Suppressor macrophage treated with lipopolysaccharide for 1 hour (primary cell): ENCODE results near the gene SIN3B.

Experiments used
- DNase-seq, 3 donors: peaks; one replicate each; pipeline ENCODE4 v3.0.0-alpha.2; 2020 to 2022

SIN3B gene

GRCh38 chr19:16824658-16825311 is 4.4 kb upstream of the SIN3B start:
- DNase-seq: no peak

- peak in 1 of 3 donors; percentile 18 for DNase-seq
Measured at GRCh38 chr19:16825312-16826052, 3.7 kb upstream of the SIN3B start.

DNA sequence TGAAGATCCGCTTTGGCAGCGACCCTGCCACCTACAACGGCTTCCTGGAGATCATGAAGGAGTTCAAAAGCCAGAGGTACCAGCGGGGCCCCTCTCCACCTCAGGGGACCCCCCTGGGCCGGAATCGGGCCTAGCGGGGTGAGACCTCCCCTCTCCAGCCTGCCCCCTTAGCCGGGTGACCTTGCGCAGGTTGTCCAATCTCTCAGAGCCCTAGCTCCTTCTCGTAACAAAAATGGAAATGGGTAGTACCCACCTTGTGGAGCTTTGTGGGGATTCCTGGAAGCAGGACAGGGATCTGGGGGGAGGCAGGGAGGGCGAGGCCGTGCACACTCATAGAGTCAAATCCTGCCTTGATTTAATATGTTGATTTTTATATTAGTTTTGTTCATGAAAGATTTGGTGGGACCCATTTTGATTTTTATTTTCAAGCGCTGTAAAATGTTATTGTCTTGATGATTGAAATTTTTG is 658 bp downstream of the SIN3B start:
- DNase-seq: no peak

GRCh38 chr19:16830679-16831078 is 1.5 kb downstream of the SIN3B start:
- DNase-seq: peak in 1 of 3 donors; percentile 23

DNA sequence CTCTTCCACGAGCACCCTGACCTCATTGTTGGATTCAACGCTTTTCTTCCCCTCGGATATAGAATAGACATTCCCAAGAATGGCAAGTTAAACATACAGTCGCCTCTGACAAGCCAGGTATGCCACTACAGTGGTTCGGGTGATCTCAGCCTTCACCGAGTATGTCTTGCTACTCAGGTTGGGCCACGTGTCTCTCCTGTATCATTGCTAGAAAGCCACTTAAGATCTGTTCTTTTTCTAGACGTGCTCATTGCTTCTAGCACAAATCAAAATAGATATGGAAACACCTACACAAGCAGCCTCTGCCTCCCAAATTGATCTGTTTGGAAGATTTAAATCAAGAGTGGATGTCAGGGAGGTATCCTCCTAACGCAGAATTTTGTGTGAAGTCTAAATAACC is 2.3 kb downstream of the SIN3B start:
- DNase-seq: no peak

GRCh38 chr19:16834747-16835146 is 5.5 kb downstream of the SIN3B start:
- DNase-seq: peak; percentile 42 to 57 (median 56)

GRCh38 chr19:16836115-16837034 is 7.2 kb downstream of the SIN3B start:
- DNase-seq: peak; percentile 91 to 93 (median 91)

- no peak for DNase-seq
Measured at GRCh38 chr19:16837035-16837362, 7.8 kb downstream of the SIN3B start.

GRCh38 chr19:16841391-16841926 is 12.3 kb downstream of the SIN3B start:
- DNase-seq: no peak

- DNase-seq: no peak
Measured at GRCh38 chr19:16846901-16847300, 17.7 kb downstream of the SIN3B start.

- peak; percentile 50 to 58 (median 56) for DNase-seq
Measured at GRCh38 chr19:16847430-16847829, 18.2 kb downstream of the SIN3B start.

DNA sequence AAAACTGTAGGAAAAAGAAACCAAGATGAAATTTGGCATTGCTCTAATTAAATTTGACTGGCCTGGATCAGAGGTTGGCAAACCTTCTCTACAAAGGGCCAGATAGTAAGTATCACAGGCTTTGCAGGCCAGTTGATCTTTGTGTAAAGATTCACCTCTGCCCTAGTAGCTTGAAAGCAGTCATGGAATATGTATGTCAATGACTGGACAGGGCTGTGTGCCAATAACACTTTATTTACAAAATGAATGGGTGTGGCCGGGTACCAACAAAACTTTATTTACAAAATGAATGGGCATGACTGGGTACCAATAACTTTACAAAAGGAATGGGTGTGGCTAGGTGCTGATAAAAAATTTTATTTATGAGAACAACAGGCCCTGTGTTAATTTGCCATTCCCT is 20.0 kb downstream of the SIN3B start:
- no peak for DNase-seq

DNA sequence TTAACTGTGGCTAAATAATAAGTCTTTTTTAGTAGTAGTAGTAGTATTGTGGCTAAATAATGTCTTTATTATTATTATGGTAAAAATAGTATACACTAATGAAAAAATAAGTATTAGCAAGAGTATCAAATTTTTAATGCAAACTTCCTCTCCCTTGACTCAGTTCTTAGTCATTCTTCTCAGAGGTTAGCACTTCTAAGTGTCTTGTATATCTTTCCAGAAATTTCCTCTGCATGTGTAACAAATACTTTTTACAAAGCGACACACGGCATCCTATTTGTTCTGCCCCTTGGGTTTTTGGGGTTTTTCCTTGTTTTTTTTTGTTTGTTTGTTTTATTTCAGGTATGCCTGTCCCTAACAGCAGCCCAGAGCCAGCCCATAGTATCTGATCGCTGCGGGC is 20.9 kb downstream of the SIN3B start:
- DNase-seq: no peak

DNA sequence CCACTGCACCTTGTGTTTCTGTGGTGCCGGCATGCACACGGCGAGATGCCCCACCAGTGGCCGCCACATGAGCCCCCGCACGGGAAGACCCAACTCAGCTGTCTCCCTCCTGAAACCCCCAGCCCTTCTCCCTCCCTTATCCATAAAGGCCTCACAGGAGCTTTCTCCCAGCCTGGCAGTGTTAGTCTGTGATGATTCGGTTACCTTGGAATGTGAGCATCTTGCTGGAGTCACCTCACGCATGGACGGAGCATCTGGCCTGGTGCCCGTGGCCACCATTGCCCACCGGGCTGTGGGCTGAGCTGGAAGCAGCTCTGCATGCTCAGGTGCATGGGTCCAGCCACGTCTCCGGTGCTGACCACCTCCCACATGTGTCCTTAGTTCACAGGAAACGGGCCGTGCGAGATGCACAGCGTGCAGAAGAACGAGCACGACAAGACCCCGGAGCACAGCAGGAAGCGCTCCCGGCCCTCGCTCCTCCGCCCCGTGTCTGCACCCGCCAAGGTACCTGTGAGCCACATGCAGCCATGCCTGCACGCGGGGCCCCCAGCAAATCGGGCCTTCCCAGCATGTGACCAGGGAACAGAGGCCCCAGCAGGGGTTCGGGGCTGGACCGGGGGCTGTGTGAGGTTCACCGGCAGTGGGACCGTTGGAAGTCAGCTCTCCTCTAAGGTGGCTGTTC is 22.0 kb downstream of the SIN3B start:
- DNase-seq: no peak

DNA sequence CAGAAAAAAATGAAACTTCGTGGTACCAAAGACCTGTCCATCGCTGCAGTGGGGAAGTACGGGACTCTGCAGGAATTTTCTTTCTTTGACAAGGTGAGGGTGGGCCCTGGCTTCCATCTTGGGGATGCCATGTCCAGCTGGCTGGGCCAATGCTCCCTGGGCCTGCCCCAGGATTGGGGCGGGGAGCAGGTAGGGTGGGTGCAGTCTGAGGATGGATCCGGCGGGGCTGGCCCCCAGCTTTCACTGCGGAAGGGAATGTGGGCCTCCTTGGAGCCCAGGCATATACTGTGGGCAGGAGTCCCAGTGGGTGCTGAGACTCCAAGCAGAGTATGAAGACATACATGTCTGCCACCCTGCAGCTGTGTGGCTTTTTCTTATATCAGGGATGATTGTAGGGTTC is 23.9 kb downstream of the SIN3B start:
- DNase-seq: no peak

GRCh38 chr19:16856091-16856490 is 26.9 kb downstream of the SIN3B start:
- no peak for DNase-seq

- no peak for DNase-seq
Measured at GRCh38 chr19:16859626-16860025, 30.4 kb downstream of the SIN3B start.

DNA sequence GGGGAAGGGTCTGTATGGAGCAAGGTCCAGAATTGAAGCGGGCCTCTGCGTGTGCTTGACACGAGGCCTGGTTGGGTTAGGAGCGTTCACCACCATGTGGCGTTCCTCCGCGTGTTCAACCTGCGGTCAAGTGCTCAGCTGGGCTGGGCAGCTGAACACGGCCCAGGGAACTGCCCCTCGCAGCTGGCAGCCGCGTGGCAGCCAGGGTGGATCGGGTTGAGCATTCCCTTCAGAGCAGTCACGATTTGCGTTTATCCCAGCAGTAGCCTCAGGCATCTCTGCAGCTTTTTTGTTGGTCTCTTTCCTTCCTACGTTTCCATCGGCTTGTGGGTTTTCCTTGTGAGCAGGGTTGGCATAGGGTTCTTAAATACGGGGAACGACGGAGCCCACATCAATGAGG is 30.9 kb downstream of the SIN3B start:
- no peak for DNase-seq

GRCh38 chr19:16861011-16861410 is 31.8 kb downstream of the SIN3B start:
- DNase-seq: no peak

- DNase-seq: no peak
Measured at GRCh38 chr19:16861834-16862233, 32.6 kb downstream of the SIN3B start.

GRCh38 chr19:16862826-16863415 is 33.7 kb downstream of the SIN3B start:
- peak; percentile 68 to 80 (median 79) for DNase-seq

GRCh38 chr19:16867211-16867610 is 38.0 kb downstream of the SIN3B start:
- DNase-seq: no peak
